Upper lobe of right lung (tissue), 1 donor: Measurements from ENCODE around the gene CXXC5. TPM values are rescaled to one million over a fixed set of nuclear protein-coding genes. Genes with fewer than 3 reads are reported as not detected.

Source experiments
- ATAC-seq: fragments of 200-7000 bp; cut with Tn5 transposase; one replicate; pipeline ENCODE4 v1.9.1; 2020; ENCODE audit warnings: mild to moderate bottlenecking, moderate library complexity
- DNase-seq: peaks from one replicate; pipeline ENCODE4 v3.0.0-alpha.2; 2020
- H3K27ac ChIP-seq: fragments of 200-600 bp; one replicate; pipeline ENCODE4 v1.8.0; 2022
- H3K27me3 ChIP-seq: fragments of 200-600 bp; one replicate; pipeline ENCODE4 v1.8.0; 2022; ENCODE audit warnings: mild to moderate bottlenecking
- H3K36me3 ChIP-seq: fragments of 200-600 bp; one replicate; pipeline ENCODE4 v1.8.0; 2022
- H3K4me1 ChIP-seq: fragments of 200-600 bp; one replicate; pipeline ENCODE4 v1.8.0; 2022
- H3K4me3 ChIP-seq: fragments of 200-600 bp; one replicate; pipeline ENCODE4 v1.8.0; 2022; ENCODE audit warnings: mild to moderate bottlenecking
- H3K9me3 ChIP-seq: fragments of 200-600 bp; one replicate; pipeline ENCODE4 v1.8.0; 2022
- intact Hi-C: fragments of 100-400 bp; cut with DNase I; formaldehyde crosslinking; loops from one replicate; pipeline ENCODE4 v1.11.0; 2022
- total RNA-seq: library from RNA; stranded (reverse); fragmentation: NEBNext Ultra II Directional; extraction: Animal tissue kit (Norgen Biotek cat#: 25700); gene quantifications from one replicate; pipeline ENCODE4 v1.2.1, GENCODE V29; 2021
- TF ChIP-seq, protein P1 (sequence below): fragments of 200-600 bp; IDR thresholded peaks from one replicate; pipeline ENCODE4 v1.8.0; 2022; ENCODE audit warnings: antibody characterized with exemption
- donor health status: DM: no; HTN: yes; CAD: no; lungs with severe emphysema.

Gene CXXC5
- total RNA-seq, 1 donor from 2014 or later: 30.6 TPM

DNA sequence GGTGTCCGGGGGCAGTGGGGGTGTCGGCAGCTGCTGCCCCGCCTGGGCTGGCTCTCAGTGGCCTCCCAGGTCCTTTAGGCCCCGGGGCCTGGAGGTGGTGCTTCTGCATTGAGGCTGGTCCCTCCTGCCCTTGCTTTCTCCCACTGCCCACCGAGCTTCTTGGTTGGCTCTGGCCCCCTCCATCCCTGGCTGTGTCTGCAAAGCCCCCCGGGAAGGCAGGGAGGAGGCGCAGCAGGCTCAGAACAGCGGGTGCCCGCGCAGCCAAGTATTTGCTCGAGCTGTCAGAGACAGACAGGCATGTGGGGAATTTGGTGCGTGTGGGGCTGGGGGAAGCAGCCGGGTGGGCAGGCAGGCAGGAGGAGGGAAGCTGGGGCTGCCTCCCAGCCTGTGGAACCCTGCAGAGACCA, 11.5 kb downstream of the CXXC5 start:
- no peaks in the 10 kb centered on the region for H3K9me3 ChIP-seq
- no peaks in the 10 kb centered on the region for H3K36me3 ChIP-seq
- intact Hi-C loops: no loop called here
- peak overlapping the region; percentile 39 for H3K4me3 ChIP-seq
- H3K4me1 ChIP-seq: peaks cover 87% of the 10 kb centered on the region
- DNase-seq: peak; percentile 71
- peak overlapping the region; percentile 85 for H3K27ac ChIP-seq
- no peaks in the 10 kb centered on the region for H3K27me3 ChIP-seq
- TF ChIP-seq, protein P1, sequence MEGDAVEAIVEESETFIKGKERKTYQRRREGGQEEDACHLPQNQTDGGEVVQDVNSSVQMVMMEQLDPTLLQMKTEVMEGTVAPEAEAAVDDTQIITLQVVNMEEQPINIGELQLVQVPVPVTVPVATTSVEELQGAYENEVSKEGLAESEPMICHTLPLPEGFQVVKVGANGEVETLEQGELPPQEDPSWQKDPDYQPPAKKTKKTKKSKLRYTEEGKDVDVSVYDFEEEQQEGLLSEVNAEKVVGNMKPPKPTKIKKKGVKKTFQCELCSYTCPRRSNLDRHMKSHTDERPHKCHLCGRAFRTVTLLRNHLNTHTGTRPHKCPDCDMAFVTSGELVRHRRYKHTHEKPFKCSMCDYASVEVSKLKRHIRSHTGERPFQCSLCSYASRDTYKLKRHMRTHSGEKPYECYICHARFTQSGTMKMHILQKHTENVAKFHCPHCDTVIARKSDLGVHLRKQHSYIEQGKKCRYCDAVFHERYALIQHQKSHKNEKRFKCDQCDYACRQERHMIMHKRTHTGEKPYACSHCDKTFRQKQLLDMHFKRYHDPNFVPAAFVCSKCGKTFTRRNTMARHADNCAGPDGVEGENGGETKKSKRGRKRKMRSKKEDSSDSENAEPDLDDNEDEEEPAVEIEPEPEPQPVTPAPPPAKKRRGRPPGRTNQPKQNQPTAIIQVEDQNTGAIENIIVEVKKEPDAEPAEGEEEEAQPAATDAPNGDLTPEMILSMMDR: no peak
- ATAC-seq: no peak

DNA sequence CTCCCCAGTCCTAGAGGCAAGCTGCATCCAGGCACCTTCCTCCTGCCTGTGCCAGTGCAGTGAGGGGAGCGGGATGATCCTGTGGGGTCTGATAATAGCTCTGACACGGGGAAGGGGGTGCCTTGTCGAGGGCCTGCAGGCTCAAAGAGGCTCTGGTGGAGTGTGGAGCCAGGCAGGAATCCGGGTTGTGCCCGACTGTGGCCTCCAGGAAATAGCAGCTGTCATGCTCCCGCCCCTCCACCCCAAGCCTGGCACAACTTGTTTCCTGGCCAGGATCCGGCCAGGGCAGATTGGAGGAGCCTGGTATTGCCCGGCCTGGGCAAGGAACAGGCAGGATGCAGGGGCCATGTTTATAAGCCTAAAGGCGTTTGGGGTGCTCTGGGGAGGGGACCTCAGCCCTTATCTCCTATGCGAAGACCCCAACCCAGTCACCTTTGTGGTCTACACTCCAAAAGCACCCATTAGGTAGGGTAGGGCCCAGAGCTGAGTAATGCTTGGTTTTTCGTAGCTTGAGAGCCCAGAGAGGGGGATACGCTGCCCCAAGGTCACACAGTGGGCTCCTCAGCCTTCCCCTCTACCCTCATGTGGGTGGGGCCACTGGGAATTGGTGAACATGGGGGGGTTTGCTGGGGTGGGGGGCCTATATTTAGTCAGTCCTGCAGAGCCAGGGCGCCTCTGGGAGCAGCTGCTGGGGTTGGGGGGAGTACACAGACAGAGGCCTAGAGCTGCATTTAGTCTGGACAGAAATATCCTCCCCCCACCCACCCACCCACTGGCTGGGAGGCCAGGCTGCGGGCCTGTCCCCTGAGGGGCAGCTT, 12.2 kb downstream of the CXXC5 start:
- Histone ChIP-seq H3K4me1 (peaks cover 83% of the 10 kb centered on the region), H3K36me3 (no peaks in the 10 kb centered on the region), H3K4me3 (peak overlapping the region; percentile 39), H3K9me3 (no peaks in the 10 kb centered on the region), H3K27me3 (no peaks in the 10 kb centered on the region), H3K27ac (peak overlapping the region; percentile 85)
- intact Hi-C loops: no loop called here
- ATAC-seq: peak; percentile 67
- TF ChIP-seq, protein P1: no peak
- DNase-seq: peak; percentile 91

DNA sequence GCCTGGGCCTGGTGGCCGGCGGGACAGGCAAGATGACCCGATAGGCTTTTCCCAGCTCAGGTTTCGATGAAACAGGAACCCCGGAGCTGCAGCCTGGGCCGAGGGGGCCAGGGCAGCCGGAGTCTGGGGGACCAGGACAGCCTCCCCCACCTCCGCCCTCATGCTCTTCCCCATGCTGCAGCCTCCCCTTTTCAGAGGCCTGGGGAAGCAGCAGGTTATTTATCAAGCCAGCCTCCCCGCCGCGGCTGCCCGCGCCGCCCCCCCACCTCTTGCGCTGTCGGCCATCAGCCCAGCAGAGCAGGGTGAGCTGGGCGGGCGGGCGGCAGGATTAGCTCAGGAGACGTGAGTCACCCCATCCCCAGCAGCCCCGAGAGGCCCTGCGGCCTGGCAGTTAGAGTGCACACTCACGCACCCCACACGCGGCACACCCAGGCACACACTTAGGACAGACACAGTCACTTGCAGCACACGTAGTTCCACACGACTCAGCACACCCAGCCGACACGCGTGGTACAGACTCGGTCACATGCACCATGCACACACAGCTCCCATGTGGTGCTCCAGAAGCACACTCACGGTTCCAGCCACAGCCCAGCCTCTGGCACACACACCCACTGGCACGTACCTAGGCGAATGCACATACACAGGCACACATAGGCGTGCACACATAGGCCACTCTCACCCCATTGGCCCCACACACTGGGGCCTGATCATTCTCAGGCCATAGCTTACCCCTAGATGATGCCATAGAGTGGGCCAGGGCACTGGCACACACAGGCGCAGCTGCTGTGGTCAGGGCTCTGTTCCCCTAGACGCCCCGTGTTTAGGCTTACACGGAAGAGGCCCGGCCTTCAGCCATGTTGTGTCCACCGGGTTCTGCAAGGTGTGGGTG, 13.0 kb downstream of the CXXC5 start:
- peaks cover 79% of the 10 kb centered on the region for H3K4me1 ChIP-seq
- H3K27ac ChIP-seq: peak overlapping the region; percentile 85
- ATAC-seq (peak; percentile 80), DNase-seq (peak; percentile 93)
- no peaks in the 10 kb centered on the region for H3K9me3 ChIP-seq
- intact Hi-C loops: no loop called here
- TF ChIP-seq, protein P1: no peak
- no peaks in the 10 kb centered on the region for H3K36me3 ChIP-seq
- H3K4me3 ChIP-seq: peak overlapping the region; percentile 39
- no peaks in the 10 kb centered on the region for H3K27me3 ChIP-seq

DNA sequence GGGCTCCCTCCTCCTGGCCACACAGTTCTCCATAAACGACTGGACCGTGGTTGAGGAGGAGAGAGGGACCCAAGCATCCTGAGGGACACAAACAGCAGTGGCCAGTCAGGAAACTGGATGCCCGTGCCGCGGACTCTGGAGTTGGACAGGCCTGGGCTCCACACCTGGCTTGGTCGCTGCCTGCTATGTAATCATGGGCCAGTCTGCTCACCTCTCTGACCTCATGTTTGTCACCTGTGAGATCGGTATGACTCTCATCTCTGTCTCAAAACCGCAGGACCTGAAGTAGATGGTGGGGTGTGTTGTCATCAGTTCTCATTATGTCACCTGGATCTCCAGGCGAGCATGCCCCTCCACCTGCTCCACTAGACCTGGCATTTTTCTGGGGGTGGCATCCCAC, 14.5 kb downstream of the CXXC5 start:
- H3K27ac ChIP-seq: no peak overlapping the region
- ATAC-seq: no peak
- no peak for DNase-seq
- H3K27me3 ChIP-seq: no peaks in the 10 kb centered on the region
- no peaks in the 10 kb centered on the region for H3K36me3 ChIP-seq
- intact Hi-C loops: no loop called here
- H3K9me3 ChIP-seq: no peaks in the 10 kb centered on the region
- TF ChIP-seq, protein P1: no peak
- H3K4me3 ChIP-seq: no peak overlapping the region
- peaks cover 77% of the 10 kb centered on the region for H3K4me1 ChIP-seq

DNA sequence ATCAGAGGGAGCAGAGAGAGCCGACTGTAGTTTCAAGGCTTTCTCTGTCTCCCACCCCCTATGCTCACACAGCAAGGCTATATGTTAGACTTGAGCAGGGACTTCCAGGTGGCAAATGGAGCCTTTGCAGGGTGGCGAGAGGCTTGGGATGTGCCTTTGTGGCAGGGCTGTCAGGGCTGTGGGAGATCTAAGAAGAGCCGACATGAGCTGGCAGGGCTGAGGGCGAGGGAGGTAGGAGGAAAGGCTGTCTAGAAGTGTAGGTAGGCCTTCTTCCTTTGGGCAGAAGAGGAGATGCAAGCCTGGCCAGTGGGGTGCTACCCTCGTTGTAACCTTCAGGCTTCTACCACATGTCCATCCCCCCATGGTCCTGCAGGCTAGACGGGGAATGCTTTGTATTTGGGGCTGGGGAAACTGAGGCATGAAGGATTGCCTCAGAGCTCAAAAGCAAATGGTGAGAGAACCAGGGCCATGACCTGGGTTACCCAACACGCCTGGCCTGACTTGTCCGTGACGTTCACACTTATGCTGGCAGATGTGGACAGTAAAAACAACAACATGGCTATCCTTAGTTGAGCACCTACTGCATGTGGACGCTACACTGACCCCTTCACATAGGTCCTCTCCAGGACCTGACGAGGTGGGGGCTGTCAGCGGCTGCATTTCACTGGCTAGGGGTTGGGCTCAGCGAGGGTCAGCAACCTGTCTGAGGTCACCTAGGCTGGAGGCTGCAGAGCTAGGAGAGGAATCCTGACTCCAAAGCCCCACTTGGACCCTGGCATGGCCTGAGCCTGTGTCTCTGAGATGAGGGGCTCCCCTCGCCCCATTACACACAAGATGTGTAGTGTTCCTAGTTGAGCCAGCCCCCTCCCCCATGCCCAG, 15.3 kb downstream of the CXXC5 start:
- DNase-seq (peak; percentile 64), ATAC-seq (no peak)
- intact Hi-C loops: no loop called here
- H3K27me3 ChIP-seq: no peaks in the 10 kb centered on the region
- peak overlapping the region; percentile 11 for H3K27ac ChIP-seq
- H3K4me3 ChIP-seq: no peak overlapping the region
- H3K4me1 ChIP-seq: peaks cover 75% of the 10 kb centered on the region
- TF ChIP-seq, protein P1: no peak
- no peaks in the 10 kb centered on the region for H3K36me3 ChIP-seq
- no peaks in the 10 kb centered on the region for H3K9me3 ChIP-seq
